ENCODE results near the gene SIL1. TPM values are rescaled to one million over a fixed set of nuclear protein-coding genes. Genes with fewer than 3 reads are reported as not detected.
A peak's percentile ranks its signal among the peaks of the same experiment; 100 is the strongest.

SIL1 gene
- total RNA-seq, 1 experiment from 2014 or later, result 27.5 TPM

GRCh38 chr5:138985683-138986082, 212.5 kb downstream of the SIL1 start:
- no peak for DNase-seq (ENCODE audit: low read depth)

- DNase-seq (ENCODE audit: low read depth), result peak; percentile 63
Measured at GRCh38 chr5:138985256-138985655, 212.9 kb downstream of the SIL1 start.

GRCh38 chr5:138983984-138984383, 214.2 kb downstream of the SIL1 start:
- DNase-seq (ENCODE audit: low read depth), result no peak

- no peak for DNase-seq (ENCODE audit: low read depth)
Measured at GRCh38 chr5:138981586-138981985, 216.6 kb downstream of the SIL1 start.

GRCh38 chr5:138981131-138981530, 217.0 kb downstream of the SIL1 start:
- peak; percentile 39 for DNase-seq (ENCODE audit: low read depth)

GRCh38 chr5:138980441-138980840, 217.7 kb downstream of the SIL1 start:
- no peak for DNase-seq (ENCODE audit: low read depth)

- DNase-seq (ENCODE audit: low read depth), result no peak
Measured at GRCh38 chr5:138979684-138980280, 218.4 kb downstream of the SIL1 start.

- no peak for DNase-seq (ENCODE audit: low read depth)
Measured at GRCh38 chr5:138978581-138978980, 219.6 kb downstream of the SIL1 start.

- DNase-seq (ENCODE audit: low read depth), result no peak
Measured at GRCh38 chr5:138978080-138978479, 220.1 kb downstream of the SIL1 start.

- peak; percentile 43 for DNase-seq (ENCODE audit: low read depth)
Measured at GRCh38 chr5:138975098-138975847, 222.9 kb downstream of the SIL1 start.

GRCh38 chr5:138974227-138975063, 223.7 kb downstream of the SIL1 start:
- no peak for DNase-seq (ENCODE audit: low read depth)

- no peak for DNase-seq (ENCODE audit: low read depth)
Measured at GRCh38 chr5:138972836-138973235, 225.3 kb downstream of the SIL1 start.

GRCh38 chr5:138972230-138972629, 225.9 kb downstream of the SIL1 start:
- DNase-seq (ENCODE audit: low read depth), result no peak

GRCh38 chr5:138969323-138970002, 228.7 kb downstream of the SIL1 start:
- no peak for DNase-seq (ENCODE audit: low read depth)

- no peak for DNase-seq (ENCODE audit: low read depth)
Measured at GRCh38 chr5:138968601-138969000, 229.6 kb downstream of the SIL1 start.

GRCh38 chr5:138967791-138968448, 230.2 kb downstream of the SIL1 start:
- DNase-seq (ENCODE audit: low read depth), result no peak

- no peak for DNase-seq (ENCODE audit: low read depth)
Measured at GRCh38 chr5:138966236-138966985, 231.8 kb downstream of the SIL1 start.

- DNase-seq (ENCODE audit: low read depth), result no peak
Measured at GRCh38 chr5:138965626-138966025, 232.5 kb downstream of the SIL1 start.

GRCh38 chr5:138964647-138965201, 233.4 kb downstream of the SIL1 start:
- DNase-seq (ENCODE audit: low read depth), result no peak

- DNase-seq (ENCODE audit: low read depth), result no peak
Measured at GRCh38 chr5:138963763-138964371, 234.3 kb downstream of the SIL1 start.
